Measurements from ENCODE around the gene ATF7. TPM values are rescaled to one million over a fixed set of nuclear protein-coding genes. Genes with fewer than 3 reads are reported as not detected.
"Not testable (repeated sequence)": the region's sequence is repeated elsewhere in the genome, so short reads cannot be mapped to it uniquely, and the experiment has no call there.

Gene ATF7
- total and polyA plus RNA-seq, 10 donors = 6.5 to 52.8 (median 35.4) TPM

DNA sequence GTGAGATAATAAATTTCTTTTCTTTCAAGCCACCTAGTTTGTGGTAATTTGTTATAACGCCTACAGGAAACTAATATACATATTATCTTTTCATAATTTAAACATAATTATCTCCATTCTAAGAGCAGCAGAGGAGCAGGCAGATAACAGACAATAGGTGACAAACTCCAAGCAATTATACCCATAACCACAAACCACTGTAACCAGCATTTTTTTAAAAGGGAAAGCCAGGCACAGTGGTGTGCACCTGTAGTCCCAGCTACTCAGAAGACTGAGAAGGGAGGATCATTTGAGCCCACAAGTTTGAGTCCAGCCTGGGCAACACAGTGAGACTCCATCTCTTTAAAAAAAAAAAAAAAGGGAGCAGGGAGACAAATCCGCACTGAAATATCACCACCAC lies 54.9 kb downstream of the ATF7 start:
- H3K4me3 ChIP-seq = no peak overlapping the region
- TF ChIP-seq, protein P1, sequence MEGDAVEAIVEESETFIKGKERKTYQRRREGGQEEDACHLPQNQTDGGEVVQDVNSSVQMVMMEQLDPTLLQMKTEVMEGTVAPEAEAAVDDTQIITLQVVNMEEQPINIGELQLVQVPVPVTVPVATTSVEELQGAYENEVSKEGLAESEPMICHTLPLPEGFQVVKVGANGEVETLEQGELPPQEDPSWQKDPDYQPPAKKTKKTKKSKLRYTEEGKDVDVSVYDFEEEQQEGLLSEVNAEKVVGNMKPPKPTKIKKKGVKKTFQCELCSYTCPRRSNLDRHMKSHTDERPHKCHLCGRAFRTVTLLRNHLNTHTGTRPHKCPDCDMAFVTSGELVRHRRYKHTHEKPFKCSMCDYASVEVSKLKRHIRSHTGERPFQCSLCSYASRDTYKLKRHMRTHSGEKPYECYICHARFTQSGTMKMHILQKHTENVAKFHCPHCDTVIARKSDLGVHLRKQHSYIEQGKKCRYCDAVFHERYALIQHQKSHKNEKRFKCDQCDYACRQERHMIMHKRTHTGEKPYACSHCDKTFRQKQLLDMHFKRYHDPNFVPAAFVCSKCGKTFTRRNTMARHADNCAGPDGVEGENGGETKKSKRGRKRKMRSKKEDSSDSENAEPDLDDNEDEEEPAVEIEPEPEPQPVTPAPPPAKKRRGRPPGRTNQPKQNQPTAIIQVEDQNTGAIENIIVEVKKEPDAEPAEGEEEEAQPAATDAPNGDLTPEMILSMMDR (IDR thresholded peaks at IDR 0.05 in 8 of 11, conservative IDR thresholded peaks at IDR 0.05 in 3 of 11) = no peak
- TF ChIP-seq POLR2A (IDR thresholded peaks at IDR 0.05) (no peak), POLR2AphosphoS5 (IDR thresholded peaks at IDR 0.05) (no peak)
- no peaks in the 10 kb centered on the region for H3K27me3 ChIP-seq (replicated peaks in 1 of 7)
- H3K36me3 ChIP-seq = peaks cover 0 to 26% (median 0%) of the 10 kb centered on the region in 6 donors
- no peak overlapping the region for H3K27ac ChIP-seq
- no peak for DNase-seq
- intact Hi-C loops (cut with DNase I; ENCODE audit: low total_unique reads) = no loop called here
- H3K4me1 ChIP-seq = peaks cover 4 to 68% (median 16%) of the 10 kb centered on the region in 6 donors
- WGBS, 5 donors = 82 to 86% (median 86%) methylated on average over 2 of the region's 2 CpGs
- no peaks in the 10 kb centered on the region for H3K9me3 ChIP-seq

DNA sequence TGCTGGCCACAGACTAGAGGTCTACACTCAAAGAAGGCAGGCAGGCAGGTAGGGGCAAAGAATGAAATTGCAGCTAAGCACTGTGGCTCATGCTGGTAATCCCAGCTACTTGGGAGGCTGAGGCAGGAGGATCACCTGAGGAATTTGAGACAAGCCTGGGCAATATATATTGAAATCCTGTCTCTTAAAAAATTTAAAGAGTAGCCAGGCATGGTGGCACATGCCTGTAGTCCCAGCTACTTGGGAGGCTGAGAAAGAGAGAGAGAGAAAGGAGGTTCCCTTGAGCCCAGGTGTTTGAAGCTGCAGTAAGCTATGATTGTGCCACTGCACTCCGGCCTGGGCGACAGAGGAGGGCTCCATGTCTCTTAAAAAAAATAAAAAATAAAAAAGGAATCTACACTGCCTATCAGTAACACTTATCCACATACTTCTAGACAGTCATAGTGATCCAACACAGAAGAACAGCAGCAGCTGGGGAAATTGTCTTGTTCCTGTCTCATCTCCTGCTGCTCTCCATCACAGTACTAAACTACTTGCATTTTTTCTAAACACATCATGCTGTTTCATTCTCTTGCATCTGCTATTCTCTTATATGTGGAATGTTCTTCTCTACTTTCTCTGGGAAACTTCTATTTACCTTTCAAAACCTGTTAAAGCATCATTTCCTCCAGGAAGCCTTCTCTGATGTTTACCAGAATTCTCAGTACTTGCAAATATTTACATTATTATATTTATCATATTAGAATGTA lies 57.2 kb downstream of the ATF7 start:
- Histone ChIP-seq H3K27me3 (replicated peaks in 1 of 7) (no peaks in the 10 kb centered on the region), H3K4me3 (no peak overlapping the region), H3K36me3 (peaks cover 0 to 18% (median 0%) of the 10 kb centered on the region in 6 donors), H3K9me3 (no peaks in the 10 kb centered on the region), H3K4me1 (peaks cover 4 to 60% (median 21%) of the 10 kb centered on the region in 6 donors), H3K27ac (no peak overlapping the region)
- 77 to 92% (median 90%) methylated on average over 2 of the region's 2 CpGs for WGBS, 5 donors
- no peak for TF ChIP-seq POLR2AphosphoS5 (IDR thresholded peaks at IDR 0.05)
- TF ChIP-seq, protein P1 (IDR thresholded peaks at IDR 0.05 in 8 of 11, conservative IDR thresholded peaks at IDR 0.05 in 3 of 11) = no peak
- TF ChIP-seq POLR2A (IDR thresholded peaks at IDR 0.05) = no peak
- no peak for DNase-seq
- intact Hi-C loops (cut with DNase I; ENCODE audit: low total_unique reads) = no loop called here

DNA sequence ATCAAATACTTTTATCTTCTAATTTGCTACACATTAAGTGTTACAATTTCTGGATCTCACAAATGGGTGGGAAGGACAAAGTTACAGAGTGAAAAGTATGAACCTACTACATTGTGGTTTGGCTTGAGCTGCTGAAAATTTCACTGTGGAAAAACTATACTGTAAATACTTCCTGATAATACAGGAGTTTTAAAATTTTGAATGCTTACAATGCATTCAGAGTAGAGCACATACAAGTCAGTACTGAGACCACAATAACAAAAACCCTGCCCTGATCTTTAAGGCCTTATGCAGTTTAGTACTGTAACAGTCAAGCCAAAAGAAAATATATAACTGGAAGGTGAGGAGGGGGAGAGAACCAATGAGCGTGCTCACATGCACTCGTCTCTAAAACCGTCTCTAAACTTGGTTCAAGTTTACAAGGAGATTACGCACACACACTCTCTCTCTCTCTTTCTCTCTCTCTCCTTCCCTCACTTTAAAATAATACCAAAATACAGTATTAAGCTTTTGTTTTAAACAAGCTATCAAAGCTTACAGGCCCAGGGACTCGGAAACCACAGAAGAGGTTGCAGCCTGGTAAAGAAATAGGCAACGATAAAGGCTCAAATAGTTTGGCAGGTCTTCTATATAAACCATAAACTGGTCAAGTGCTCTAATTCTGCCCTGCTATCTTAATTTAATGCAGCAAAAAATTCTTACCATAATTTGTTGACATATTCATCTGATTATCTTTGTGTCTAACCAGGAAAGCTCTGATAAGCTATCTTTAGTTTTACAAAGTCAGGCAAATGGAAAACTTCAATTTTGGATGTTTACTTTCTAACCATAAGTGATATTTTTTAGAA lies 58.0 kb downstream of the ATF7 start:
- peaks cover 4 to 64% (median 22%) of the 10 kb centered on the region in 6 donors for H3K4me1 ChIP-seq
- WGBS, 5 donors = 75 to 85% (median 81%) methylated on average over 6 of the region's 6 CpGs
- intact Hi-C loops (cut with DNase I; ENCODE audit: low total_unique reads) = no loop called here

DNA sequence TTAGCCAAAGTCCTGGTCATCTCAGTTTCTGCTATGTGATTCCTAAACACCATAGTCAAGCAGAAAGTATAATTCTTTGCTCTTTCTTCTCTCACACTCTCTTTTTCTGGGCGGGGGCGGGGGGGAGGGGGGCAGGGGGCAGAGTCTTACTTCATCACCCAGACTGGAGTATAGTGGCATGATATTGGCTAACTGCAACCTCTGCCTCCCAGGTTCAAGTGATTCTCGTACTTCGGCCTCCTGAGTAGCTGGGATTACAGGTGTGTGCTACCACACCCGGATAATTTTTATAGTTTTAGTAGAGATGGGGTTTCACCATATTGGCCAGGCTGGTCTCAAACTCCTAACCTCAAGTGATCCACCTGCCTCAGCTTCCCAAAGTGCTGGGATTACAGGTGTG lies 60.8 kb downstream of the ATF7 start:
- H3K27ac ChIP-seq; DNase-seq; H3K27me3 ChIP-seq (replicated peaks in 1 of 7); H3K4me3 ChIP-seq; H3K9me3 ChIP-seq; intact Hi-C loops (cut with DNase I; ENCODE audit: low total_unique reads): not testable (repeated sequence)
- WGBS, 5 donors = 87 to 98% (median 93%) methylated on average over 5 of the region's 5 CpGs
- peaks cover 0 to 17% (median 0%) of the 10 kb centered on the region in 6 donors for H3K36me3 ChIP-seq
- peaks cover 0 to 46% (median 22%) of the 10 kb centered on the region in 6 donors for H3K4me1 ChIP-seq

More for the DNA sequence above, 58.0 kb downstream of the ATF7 start:
- H3K27me3 ChIP-seq (replicated peaks in 1 of 7) = no peaks in the 10 kb centered on the region
- H3K27ac ChIP-seq = no peak overlapping the region
- no peak for DNase-seq
- peaks cover 0 to 18% (median 0%) of the 10 kb centered on the region in 6 donors for H3K36me3 ChIP-seq
- TF ChIP-seq POLR2A (IDR thresholded peaks at IDR 0.05) (no peak), POLR2AphosphoS5 (IDR thresholded peaks at IDR 0.05) (no peak)
- TF ChIP-seq, protein P1 (IDR thresholded peaks at IDR 0.05 in 8 of 11, conservative IDR thresholded peaks at IDR 0.05 in 3 of 11) = no peak
- no peaks in the 10 kb centered on the region for H3K9me3 ChIP-seq
- no peak overlapping the region for H3K4me3 ChIP-seq

Data from spleen (tissue), 11 donors.